Loucy (cell line): ENCODE measurements around the gene BRAP.

Source experiments
- EZH2phosphoT487 ChIP-seq: fragments of 200-600 bp; IDR thresholded peaks from 2 replicates; pipeline ENCODE4 v1.6.1; 2018; ENCODE audit warnings: antibody characterized with exemption, mild to moderate bottlenecking, moderate library complexity, borderline replicate concordance
- TF ChIP-seq, protein P1 (sequence below): fragments of 200-600 bp; sonication (generic); conservative IDR thresholded peaks from 2 replicates; pipeline ENCODE4 v1.5.1; 2014; ENCODE audit warnings: mild to moderate bottlenecking, antibody characterized with exemption, low read length

DNA sequence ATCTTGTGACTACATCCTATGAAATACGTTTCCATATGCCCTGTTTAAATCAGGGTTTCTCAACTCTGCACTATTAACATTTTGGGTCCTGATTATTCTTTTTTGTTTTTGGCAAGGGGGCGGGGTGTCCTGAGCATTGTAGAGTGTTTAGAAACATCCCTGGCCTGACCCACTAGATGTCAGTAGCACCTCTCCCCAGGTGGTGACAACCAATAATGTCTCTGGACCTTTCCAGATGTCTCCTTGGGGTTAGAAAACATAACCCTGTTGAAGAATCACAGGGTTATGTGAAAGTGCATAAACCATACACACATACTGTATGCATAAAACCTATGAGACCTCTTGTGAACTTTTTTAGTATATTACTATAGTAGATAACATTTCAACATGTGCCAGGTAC is 1.5 kb upstream of the BRAP start:
- TF ChIP-seq, protein P1, sequence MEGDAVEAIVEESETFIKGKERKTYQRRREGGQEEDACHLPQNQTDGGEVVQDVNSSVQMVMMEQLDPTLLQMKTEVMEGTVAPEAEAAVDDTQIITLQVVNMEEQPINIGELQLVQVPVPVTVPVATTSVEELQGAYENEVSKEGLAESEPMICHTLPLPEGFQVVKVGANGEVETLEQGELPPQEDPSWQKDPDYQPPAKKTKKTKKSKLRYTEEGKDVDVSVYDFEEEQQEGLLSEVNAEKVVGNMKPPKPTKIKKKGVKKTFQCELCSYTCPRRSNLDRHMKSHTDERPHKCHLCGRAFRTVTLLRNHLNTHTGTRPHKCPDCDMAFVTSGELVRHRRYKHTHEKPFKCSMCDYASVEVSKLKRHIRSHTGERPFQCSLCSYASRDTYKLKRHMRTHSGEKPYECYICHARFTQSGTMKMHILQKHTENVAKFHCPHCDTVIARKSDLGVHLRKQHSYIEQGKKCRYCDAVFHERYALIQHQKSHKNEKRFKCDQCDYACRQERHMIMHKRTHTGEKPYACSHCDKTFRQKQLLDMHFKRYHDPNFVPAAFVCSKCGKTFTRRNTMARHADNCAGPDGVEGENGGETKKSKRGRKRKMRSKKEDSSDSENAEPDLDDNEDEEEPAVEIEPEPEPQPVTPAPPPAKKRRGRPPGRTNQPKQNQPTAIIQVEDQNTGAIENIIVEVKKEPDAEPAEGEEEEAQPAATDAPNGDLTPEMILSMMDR = peak; percentile 59
- TF ChIP-seq EZH2phosphoT487 = no peak
